Measurements from ENCODE around the gene DVL1. TPM values are rescaled to one million over a fixed set of nuclear protein-coding genes. Genes with fewer than 3 reads are reported as not detected.

DVL1 gene
- total and polyA plus RNA-seq, 8 donors: 41.3 to 229 (median 72.2) TPM

DNA sequence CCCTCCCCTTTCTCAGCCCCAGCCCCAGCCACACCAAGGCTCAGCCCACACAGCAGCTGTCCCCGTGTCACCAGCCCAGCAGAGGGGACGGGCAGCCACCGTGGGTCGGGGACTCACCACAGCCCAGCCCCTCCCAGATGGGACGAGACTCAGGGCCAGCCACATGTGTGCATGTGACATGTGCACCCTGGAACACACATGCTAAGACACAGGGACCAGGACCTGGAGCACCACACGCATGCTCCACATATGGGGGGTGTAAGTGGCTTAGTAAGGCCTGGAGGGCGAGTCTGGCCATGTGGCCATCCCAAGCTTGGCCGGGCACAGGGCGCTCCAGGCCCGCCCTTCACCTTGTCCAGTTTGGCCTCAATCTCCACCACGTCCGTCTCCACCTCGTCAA is 45.5 kb downstream of the DVL1 start:
- Histone ChIP-seq H3K4me1 (peaks cover 34 to 50% (median 47%) of the 10 kb centered on the region in 4 donors), H3K27me3 (no peaks in the 10 kb centered on the region), H3K36me3 (peaks cover 0 to 21% (median 12%) of the 10 kb centered on the region in 4 donors), H3K27ac (peak overlapping the region in 4 of 5 donors; percentile 64 to 99 (median 89)), H3K9me3 (no peaks in the 10 kb centered on the region), H3K4me3 (peak overlapping the region in 3 of 4 donors; percentile 88 to 90 (median 89))
- intact Hi-C loops (cut with DNase I; ENCODE audit: low total_unique reads): no loop called here
- DNase-seq: no peak
- 63 to 80% (median 77%) methylated on average over 9 to 13 of the region's 13 CpGs for WGBS, 5 donors
- TF ChIP-seq POLR2AphosphoS5 (IDR thresholded peaks at IDR 0.05) (no peak), POLR2A (IDR thresholded peaks at IDR 0.05) (no peak)
- TF ChIP-seq, protein P1, sequence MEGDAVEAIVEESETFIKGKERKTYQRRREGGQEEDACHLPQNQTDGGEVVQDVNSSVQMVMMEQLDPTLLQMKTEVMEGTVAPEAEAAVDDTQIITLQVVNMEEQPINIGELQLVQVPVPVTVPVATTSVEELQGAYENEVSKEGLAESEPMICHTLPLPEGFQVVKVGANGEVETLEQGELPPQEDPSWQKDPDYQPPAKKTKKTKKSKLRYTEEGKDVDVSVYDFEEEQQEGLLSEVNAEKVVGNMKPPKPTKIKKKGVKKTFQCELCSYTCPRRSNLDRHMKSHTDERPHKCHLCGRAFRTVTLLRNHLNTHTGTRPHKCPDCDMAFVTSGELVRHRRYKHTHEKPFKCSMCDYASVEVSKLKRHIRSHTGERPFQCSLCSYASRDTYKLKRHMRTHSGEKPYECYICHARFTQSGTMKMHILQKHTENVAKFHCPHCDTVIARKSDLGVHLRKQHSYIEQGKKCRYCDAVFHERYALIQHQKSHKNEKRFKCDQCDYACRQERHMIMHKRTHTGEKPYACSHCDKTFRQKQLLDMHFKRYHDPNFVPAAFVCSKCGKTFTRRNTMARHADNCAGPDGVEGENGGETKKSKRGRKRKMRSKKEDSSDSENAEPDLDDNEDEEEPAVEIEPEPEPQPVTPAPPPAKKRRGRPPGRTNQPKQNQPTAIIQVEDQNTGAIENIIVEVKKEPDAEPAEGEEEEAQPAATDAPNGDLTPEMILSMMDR (IDR thresholded peaks at IDR 0.05): no peak

DNA sequence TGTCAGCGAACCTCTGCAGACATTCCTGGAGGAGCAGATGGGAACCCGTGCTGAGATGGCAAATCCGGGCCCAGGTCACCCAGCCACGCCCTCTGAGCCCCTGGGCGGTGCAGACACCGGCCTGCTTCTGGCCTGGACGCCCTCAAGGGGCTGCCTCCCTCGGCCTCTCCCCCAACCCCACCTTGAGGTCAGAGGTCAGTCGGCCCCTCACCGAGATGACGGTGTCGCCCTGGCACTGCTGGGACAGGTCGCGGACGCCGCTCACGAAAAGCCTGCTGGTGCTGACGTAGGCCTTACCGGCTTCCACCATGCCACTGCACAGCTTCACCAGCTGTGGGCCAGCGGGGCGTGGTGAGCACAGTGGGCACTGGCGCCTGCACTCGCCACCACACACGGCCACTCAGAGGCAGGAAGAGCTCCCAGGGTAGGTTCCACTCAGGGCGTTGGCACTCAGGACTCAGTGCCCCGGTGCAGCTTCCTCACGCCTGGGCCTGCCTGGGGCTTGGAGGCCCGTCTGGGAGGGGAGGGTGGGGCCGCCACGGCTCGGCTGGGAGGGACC is 46.2 kb downstream of the DVL1 start:
- H3K36me3 ChIP-seq: peaks cover 0 to 29% (median 14%) of the 10 kb centered on the region in 4 donors
- no peaks in the 10 kb centered on the region for H3K9me3 ChIP-seq
- intact Hi-C loops (cut with DNase I; ENCODE audit: low total_unique reads): no loop called here
- TF ChIP-seq EP300 (IDR thresholded peaks at IDR 0.05) (no peak), POLR2AphosphoS5 (IDR thresholded peaks at IDR 0.05) (no peak), POLR2A (IDR thresholded peaks at IDR 0.05) (no peak)
- TF ChIP-seq, protein P1 (IDR thresholded peaks at IDR 0.05): no peak
- peaks cover 34 to 49% (median 47%) of the 10 kb centered on the region in 4 donors for H3K4me1 ChIP-seq
- peak in 1 of 2 donors; percentile 70 for DNase-seq
- H3K4me3 ChIP-seq: no peak overlapping the region
- peak overlapping the region in 1 of 5 donors; percentile 96 for H3K27ac ChIP-seq
- no peaks in the 10 kb centered on the region for H3K27me3 ChIP-seq
- 74 to 80% (median 78%) methylated on average over 8 to 31 of the region's 31 CpGs for WGBS, 5 donors

DNA sequence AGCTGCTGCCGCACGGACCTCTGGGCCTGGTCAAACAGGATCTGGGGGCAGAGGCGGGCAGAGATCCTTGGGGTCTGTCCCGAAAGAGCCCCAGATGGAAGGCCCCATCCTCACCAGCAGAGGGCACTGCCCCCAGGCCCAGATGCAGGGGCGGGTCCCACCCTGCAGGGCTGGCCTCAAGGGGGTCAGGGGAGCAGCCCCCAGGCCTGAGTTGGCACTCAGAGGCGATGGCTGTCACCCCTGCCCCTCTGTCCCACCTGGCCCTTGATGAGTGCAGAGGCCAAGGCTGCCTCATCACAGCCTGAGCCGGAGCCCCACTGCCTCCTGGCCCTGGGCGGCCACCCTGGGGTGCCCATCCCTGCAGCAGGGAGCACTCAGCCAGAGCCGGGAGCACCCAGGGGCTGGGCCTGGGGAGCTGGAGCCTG is 47.2 kb downstream of the DVL1 start:
- Histone ChIP-seq H3K4me1 (peaks cover 32 to 45% (median 43%) of the 10 kb centered on the region in 4 donors), H3K36me3 (peaks cover 0 to 35% (median 20%) of the 10 kb centered on the region in 4 donors), H3K9me3 (no peaks in the 10 kb centered on the region), H3K4me3 (no peak overlapping the region), H3K27me3 (no peaks in the 10 kb centered on the region), H3K27ac (no peak overlapping the region)
- DNase-seq: no peak
- TF ChIP-seq EP300 (IDR thresholded peaks at IDR 0.05) (no peak), POLR2AphosphoS5 (IDR thresholded peaks at IDR 0.05) (no peak), POLR2A (IDR thresholded peaks at IDR 0.05) (no peak)
- TF ChIP-seq, protein P1 (IDR thresholded peaks at IDR 0.05): peak in 3 of 7 experiments; percentile 12 to 40 (median 20)
- 79 to 97% (median 91%) methylated on average over 6 to 9 of the region's 9 CpGs for WGBS, 5 donors
- intact Hi-C loops (cut with DNase I; ENCODE audit: low total_unique reads): no loop called here

DNA sequence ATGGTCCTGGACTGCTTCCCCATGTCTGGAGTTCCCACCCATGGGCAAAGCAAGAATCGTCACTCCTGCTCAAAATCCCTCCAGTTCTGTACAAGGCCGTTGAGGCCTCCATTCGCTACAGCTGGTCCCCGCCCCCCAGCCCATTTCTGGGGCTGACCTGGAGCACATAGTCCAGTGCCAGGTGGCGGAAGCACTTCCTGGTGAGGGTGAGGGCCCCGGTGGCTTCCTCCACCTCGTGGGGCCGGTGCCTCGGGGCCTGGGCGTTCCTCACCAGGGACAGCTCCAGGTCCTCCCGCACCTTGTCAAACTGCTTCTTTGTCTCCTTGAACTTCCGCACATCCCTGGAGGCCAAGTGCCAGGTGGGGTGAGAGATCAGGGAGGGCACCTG is 48.9 kb downstream of the DVL1 start:
- no peaks in the 10 kb centered on the region for H3K9me3 ChIP-seq
- TF ChIP-seq, protein P1 (IDR thresholded peaks at IDR 0.05): no peak
- TF ChIP-seq EP300 (IDR thresholded peaks at IDR 0.05): no peak
- no peak for TF ChIP-seq POLR2A (IDR thresholded peaks at IDR 0.05)
- no peak for TF ChIP-seq POLR2AphosphoS5 (IDR thresholded peaks at IDR 0.05)
- DNase-seq: no peak
- no peak overlapping the region for H3K4me3 ChIP-seq
- WGBS, 5 donors: 84 to 93% (median 86%) methylated on average over 11 to 12 of the region's 12 CpGs
- peaks cover 16 to 28% (median 26%) of the 10 kb centered on the region in 4 donors for H3K4me1 ChIP-seq
- H3K27ac ChIP-seq: no peak overlapping the region
- intact Hi-C loops (cut with DNase I; ENCODE audit: low total_unique reads): no loop called here
- no peaks in the 10 kb centered on the region for H3K27me3 ChIP-seq
- H3K36me3 ChIP-seq: peaks cover 7 to 52% (median 37%) of the 10 kb centered on the region in 4 donors
